ENCODE measurements around the gene DYTN.

GRCh38 chr2:206708286-206708685 lies 9.9 kb downstream of the DYTN start:
- no peak for TF ChIP-seq EP300 (IDR thresholded peaks at IDR 0.05)
- no peak for TF ChIP-seq CTCF (IDR thresholded peaks at IDR 0.05)
